AG04449 (cell line): ENCODE results near the gene TBCEL.

Experiments
- CTCF ChIA-PET: fragments of 350-600 bp; formaldehyde crosslinking; extraction: SDS; loops from one replicate; lab custom pipeline; 2021; ENCODE audit warnings: antibody characterized with exemption; lab: Yijun Ruan, JAX
- POLR2A ChIA-PET: fragments of 400-600, 350-600 bp; formaldehyde crosslinking; extraction: SDS; loops from one replicate; lab custom pipeline; 2020; ENCODE audit warnings: antibody characterized with exemption, inconsistent platforms; lab: Yijun Ruan, JAX
- DNase-seq: peaks from one replicate; pipeline ENCODE4 v3.0.0-alpha.2; 2010; ENCODE audit warnings: low read depth, low spot score
- H3K4me3 ChIP-seq: 2 replicates; pipeline ENCODE4 v1.5.1; 2011; ENCODE audit warnings: low read depth, mild to moderate bottlenecking, control low read depth, low read length
- TF ChIP-seq, protein P1 (sequence below): IDR thresholded peaks from one replicate; pipeline ENCODE4 v1.5.1; 2011; ENCODE audit warnings: mild to moderate bottlenecking, moderate library complexity, low read length, control low read depth, inconsistent platforms; ENCODE audit not compliant: insufficient read depth; ENCODE audit errors: missing control alignments

The TBCEL gene

DNA sequence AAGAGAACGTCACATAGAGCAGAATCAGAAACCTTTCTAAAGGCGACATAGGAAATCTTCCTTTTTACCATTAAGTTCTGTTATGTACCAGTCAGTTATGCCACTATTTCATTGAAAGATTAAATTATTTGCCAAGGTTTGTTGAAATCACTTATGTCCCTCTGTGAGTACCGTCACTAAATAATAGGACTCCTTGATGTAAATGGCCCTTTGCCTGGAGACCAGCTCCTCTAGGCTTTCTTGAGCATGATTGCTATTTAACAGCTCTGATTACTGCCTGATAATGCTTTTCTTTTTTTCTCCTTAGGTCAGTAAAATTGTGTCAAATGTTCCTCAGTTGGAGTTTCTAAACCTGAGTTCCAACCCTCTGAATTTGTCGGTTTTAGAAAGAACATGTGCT is 29.3 kb downstream of the TBCEL start:
- no peak overlapping the region for H3K4me3 ChIP-seq
- POLR2A ChIA-PET, result no interaction called here
- TF ChIP-seq, protein P1, sequence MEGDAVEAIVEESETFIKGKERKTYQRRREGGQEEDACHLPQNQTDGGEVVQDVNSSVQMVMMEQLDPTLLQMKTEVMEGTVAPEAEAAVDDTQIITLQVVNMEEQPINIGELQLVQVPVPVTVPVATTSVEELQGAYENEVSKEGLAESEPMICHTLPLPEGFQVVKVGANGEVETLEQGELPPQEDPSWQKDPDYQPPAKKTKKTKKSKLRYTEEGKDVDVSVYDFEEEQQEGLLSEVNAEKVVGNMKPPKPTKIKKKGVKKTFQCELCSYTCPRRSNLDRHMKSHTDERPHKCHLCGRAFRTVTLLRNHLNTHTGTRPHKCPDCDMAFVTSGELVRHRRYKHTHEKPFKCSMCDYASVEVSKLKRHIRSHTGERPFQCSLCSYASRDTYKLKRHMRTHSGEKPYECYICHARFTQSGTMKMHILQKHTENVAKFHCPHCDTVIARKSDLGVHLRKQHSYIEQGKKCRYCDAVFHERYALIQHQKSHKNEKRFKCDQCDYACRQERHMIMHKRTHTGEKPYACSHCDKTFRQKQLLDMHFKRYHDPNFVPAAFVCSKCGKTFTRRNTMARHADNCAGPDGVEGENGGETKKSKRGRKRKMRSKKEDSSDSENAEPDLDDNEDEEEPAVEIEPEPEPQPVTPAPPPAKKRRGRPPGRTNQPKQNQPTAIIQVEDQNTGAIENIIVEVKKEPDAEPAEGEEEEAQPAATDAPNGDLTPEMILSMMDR, result no peak
- DNase-seq, result no peak
- CTCF ChIA-PET, result interaction anchor here (1.4 kb wide), 1 partner anchor 58 kb away, joined by 3 read pairs; no protein-coding TSS in a partner anchor

DNA sequence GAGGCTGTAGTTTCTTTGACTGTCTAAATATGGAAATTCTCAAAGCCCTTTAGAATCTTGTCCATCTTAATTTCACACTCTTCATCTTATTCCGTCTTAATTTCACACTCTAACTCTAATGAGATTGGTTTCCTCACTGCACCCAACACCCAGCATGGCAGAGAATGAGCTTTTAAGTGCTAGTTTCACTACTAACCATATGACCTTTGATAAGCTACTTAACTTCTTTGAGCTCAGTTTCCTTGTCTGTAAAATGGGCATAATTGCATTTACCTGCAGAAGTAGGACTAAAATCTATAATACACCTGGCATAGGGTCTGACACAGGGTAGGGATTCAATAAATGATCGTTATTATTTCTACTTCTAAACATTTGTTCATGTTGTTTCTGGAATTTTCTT is 30.4 kb downstream of the TBCEL start:
- POLR2A ChIA-PET, result no interaction called here
- TF ChIP-seq, protein P1, result no peak
- CTCF ChIA-PET, result no interaction called here
- H3K4me3 ChIP-seq, result no peak overlapping the region
- no peak for DNase-seq

DNA sequence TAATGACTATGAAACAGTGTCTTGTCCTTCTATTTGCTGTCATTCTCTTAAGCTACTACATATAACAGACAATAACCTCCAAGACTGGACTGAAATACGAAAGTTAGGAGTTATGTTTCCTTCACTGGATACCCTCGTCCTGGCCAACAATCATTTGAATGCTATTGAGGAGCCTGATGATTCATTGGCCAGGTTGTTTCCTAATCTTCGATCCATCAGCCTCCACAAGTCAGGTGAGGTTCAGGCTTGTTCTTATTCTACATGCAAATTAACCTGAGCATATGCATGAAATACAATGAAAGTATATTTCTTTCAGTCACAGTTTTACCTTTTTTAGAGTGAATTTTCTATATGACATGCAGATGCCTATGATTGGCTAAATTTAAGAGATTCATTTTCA is 31.2 kb downstream of the TBCEL start:
- ChIA-PET CTCF (no interaction called here), POLR2A (no interaction called here)
- TF ChIP-seq, protein P1, result no peak
- H3K4me3 ChIP-seq, result no peak overlapping the region
- no peak for DNase-seq

DNA sequence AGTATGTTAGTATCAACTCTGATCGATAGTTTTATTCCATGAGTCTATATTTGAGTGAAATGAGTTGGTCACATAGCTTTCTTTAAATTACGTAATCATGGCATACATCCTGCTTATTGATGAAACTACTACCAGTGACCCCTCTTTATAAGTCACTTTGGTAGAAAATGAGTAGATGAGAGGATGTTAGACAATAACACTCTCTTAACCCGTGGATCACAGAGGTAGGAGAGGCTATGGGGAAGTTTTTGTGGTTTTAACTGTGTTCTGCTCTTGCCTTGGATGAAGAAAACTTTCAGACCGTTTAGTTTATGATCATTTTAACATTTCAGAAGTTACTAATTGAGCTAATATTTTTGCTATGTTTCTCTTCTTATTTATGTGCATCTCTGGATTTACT is 34.0 kb downstream of the TBCEL start:
- no peak overlapping the region for H3K4me3 ChIP-seq
- ChIA-PET POLR2A (no interaction called here), CTCF (interaction anchor here (1.3 kb wide), 1 partner anchor 33 kb away, joined by 4 read pairs; no protein-coding TSS in a partner anchor)
- TF ChIP-seq, protein P1, result no peak
- no peak for DNase-seq

DNA sequence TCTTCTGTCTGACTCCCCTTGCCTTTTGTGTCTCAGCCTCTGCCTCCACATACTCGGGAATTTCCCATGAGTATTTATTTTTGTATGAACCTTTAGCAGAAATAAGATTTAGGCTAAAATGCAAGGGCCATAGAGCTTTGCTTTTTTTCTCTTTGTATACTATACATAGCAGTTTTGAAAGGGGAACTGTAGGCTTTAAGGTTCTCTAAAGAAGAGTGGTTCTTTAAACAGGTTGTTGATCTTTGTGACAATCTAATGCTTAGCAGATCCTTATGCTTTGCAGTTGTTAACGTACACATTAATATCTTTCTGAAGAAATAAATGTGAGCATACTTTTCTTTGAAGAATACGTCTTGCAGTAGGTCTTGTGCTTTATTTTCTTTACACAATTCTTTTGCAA is 35.0 kb downstream of the TBCEL start:
- TF ChIP-seq, protein P1, result no peak
- CTCF ChIA-PET, result no interaction called here
- POLR2A ChIA-PET, result no interaction called here
- H3K4me3 ChIP-seq, result no peak overlapping the region
- DNase-seq, result no peak

DNA sequence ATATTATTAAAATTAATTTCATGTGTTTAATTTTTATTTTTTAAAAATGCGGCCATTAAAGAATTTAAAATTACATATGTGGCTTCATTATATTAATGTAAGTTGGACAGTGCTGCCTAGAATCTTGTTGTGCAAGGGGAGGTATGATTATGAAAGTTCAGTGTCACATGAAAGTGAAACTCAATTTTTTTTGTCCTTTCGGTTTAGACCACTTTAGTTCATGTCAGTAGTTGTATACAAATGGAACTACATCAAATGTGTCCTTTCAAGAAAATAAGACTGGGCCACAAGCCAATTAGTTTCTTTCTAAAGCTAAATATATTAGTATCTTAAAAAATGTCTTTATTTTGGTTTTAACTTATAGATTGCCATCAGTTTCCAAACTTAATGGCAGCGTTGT is 35.7 kb downstream of the TBCEL start:
- POLR2A ChIA-PET, result no interaction called here
- DNase-seq, result no peak
- TF ChIP-seq, protein P1, result no peak
- CTCF ChIA-PET, result no interaction called here
- H3K4me3 ChIP-seq, result no peak overlapping the region
